IMR-90 (cell line): Measurements from ENCODE around the gene NT5C.

ENCODE experiments used
- CTCF ChIP-seq: conservative IDR thresholded peaks from 2 replicates; pipeline ENCODE4 v1.5.1; 2012; ENCODE audit warnings: mild to moderate bottlenecking, low read depth, low read length, improper control_type of control experiment
- RAD21 ChIP-seq: IDR thresholded peaks from 2 replicates; pipeline ENCODE4 v1.6.1; 2012; ENCODE audit warnings: low read length, improper control_type of control experiment

GRCh38 chr17:75125984-75126383 lies 5.6 kb downstream of the NT5C start:
- TF ChIP-seq RAD21 (no peak), CTCF (no peak)
